ENCODE measurements around the gene BEND7.

GRCh38 chr10:13499150-13499549 is 29.7 kb downstream of the BEND7 start:
- TF ChIP-seq POLR2A (IDR thresholded peaks at IDR 0.05; ENCODE audit: low read depth, low read length) (no peak), NFE2L2 (IDR thresholded peaks at IDR 0.05; ENCODE audit: low read depth, low read length) (no peak)

Measured in IMR-90 (cell line).